Loucy (cell line): Measurements from ENCODE around the gene IGLL1.
"Not testable (repeated sequence)": the region's sequence is repeated elsewhere in the genome, so short reads cannot be mapped to it uniquely, and the experiment has no call there.

Experiments
- H2AFZ ChIP-seq: fragments of 200-600 bp; sonication (generic); 2 replicates; pipeline ENCODE4 v1.6.0; 2016; ENCODE audit warnings: antibody characterized with exemption, mild to moderate bottlenecking, low read length, moderate library complexity
- H3F3A ChIP-seq: fragments of 200-600 bp; 2 replicates; pipeline ENCODE4 v1.6.0; 2016; ENCODE audit warnings: antibody characterized with exemption, low read depth, mild to moderate bottlenecking
- H3K27me3 ChIP-seq: fragments of 200-600 bp; sonication (generic); 2 replicates; pipeline ENCODE4 v1.6.1; 2014; ENCODE audit warnings: low read length, mild to moderate bottlenecking; ENCODE audit not compliant: insufficient read depth, poor library complexity, severe bottlenecking
- H3K36me3 ChIP-seq: fragments of 200-600 bp; sonication (generic); 2 replicates; pipeline ENCODE4 v1.6.1; 2016; ENCODE audit warnings: low read length; ENCODE audit not compliant: insufficient read depth
- H3K4me1 ChIP-seq: fragments of 200-600 bp; sonication (generic); 2 replicates; pipeline ENCODE4 v1.5.1; 2014; ENCODE audit warnings: low read length, mild to moderate bottlenecking; ENCODE audit not compliant: insufficient read depth, poor library complexity, severe bottlenecking
- H3K4me2 ChIP-seq: fragments of 200-600 bp; sonication (generic); 2 replicates; pipeline ENCODE4 v1.6.0; 2014; ENCODE audit warnings: antibody characterized with exemption, low read length, low read depth, mild to moderate bottlenecking; ENCODE audit not compliant: poor library complexity, severe bottlenecking
- H3K4me3 ChIP-seq: fragments of 200-600 bp; sonication (generic); 2 replicates; pipeline ENCODE4 v1.5.1; 2014; ENCODE audit warnings: low read length, mild to moderate bottlenecking, mixed read lengths; ENCODE audit not compliant: poor library complexity, severe bottlenecking
- H3K79me2 ChIP-seq: fragments of 200-600 bp; sonication (generic); 2 replicates; pipeline ENCODE4 v1.6.1; 2014; ENCODE audit warnings: low read length; ENCODE audit not compliant: insufficient read depth
- H3K9ac ChIP-seq: fragments of 200-600 bp; sonication (generic); 2 replicates; pipeline ENCODE4 v1.6.0; 2014; ENCODE audit warnings: mild to moderate bottlenecking, low read depth, low read length, moderate library complexity; ENCODE audit not compliant: poor library complexity, severe bottlenecking
- H3K9me2 ChIP-seq: fragments of 200-600 bp; sonication (generic); replicated peaks from 2 replicates; pipeline ENCODE4 v1.6.1; 2016; ENCODE audit warnings: low read depth, low read length, mixed read lengths
- H3K9me3 ChIP-seq: fragments of 200-600 bp; sonication (generic); 2 replicates; pipeline ENCODE4 v1.6.1; 2014; ENCODE audit warnings: mild to moderate bottlenecking, antibody characterized with exemption, low read length, low read depth; ENCODE audit not compliant: insufficient read depth
- H4K20me1 ChIP-seq: fragments of 200-600 bp; sonication (generic); 2 replicates; pipeline ENCODE4 v1.6.0; 2014; ENCODE audit warnings: antibody characterized with exemption, low read length, mild to moderate bottlenecking; ENCODE audit not compliant: insufficient read depth, poor library complexity, severe bottlenecking
- EZH2phosphoT487 ChIP-seq: fragments of 200-600 bp; IDR thresholded peaks from 2 replicates; pipeline ENCODE4 v1.6.1; 2018; ENCODE audit warnings: antibody characterized with exemption, mild to moderate bottlenecking, moderate library complexity, borderline replicate concordance
- TF ChIP-seq, protein P1 (sequence below): fragments of 200-600 bp; sonication (generic); conservative IDR thresholded peaks from 2 replicates; pipeline ENCODE4 v1.5.1; 2014; ENCODE audit warnings: mild to moderate bottlenecking, antibody characterized with exemption, low read length

Gene IGLL1

DNA sequence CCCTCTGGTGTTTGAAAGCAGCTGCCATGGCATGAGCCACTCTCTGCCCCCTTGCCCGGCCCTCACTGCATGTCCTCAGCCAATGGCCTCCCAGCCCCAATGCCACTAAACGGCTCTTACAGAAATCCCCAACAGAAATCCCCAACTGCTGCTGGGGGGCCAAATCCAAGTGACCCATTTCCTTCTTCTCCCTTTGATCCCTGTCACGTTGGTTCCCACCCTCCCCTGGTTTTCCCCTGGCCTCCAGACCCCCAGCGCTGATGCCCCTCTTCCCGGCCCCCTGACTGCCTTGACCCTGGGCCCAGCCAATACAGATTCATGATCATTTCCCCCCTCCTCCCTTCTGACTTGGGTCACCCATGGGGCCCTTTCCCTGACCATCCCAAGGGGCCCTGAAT, 30.9 kb downstream of the IGLL1 start:
- Histone ChIP-seq H3K9me2 (no peaks in the 10 kb centered on the region), H2AFZ (no peak overlapping the region), H3K4me1 (peaks cover 10% of the 10 kb centered on the region), H3K79me2 (no peaks in the 10 kb centered on the region), H3K9ac (no peak overlapping the region), H3K36me3 (no peaks in the 10 kb centered on the region), H4K20me1 (no peaks in the 10 kb centered on the region), H3K9me3 (peaks cover 14% of the 10 kb centered on the region; the same call in 1 of the 2 replicates), H3K27me3 (no peaks in the 10 kb centered on the region), H3K4me2 (no peak overlapping the region), H3K4me3 (no peak overlapping the region), H3F3A (no peaks in the 10 kb centered on the region)
- no peak for TF ChIP-seq EZH2phosphoT487

DNA sequence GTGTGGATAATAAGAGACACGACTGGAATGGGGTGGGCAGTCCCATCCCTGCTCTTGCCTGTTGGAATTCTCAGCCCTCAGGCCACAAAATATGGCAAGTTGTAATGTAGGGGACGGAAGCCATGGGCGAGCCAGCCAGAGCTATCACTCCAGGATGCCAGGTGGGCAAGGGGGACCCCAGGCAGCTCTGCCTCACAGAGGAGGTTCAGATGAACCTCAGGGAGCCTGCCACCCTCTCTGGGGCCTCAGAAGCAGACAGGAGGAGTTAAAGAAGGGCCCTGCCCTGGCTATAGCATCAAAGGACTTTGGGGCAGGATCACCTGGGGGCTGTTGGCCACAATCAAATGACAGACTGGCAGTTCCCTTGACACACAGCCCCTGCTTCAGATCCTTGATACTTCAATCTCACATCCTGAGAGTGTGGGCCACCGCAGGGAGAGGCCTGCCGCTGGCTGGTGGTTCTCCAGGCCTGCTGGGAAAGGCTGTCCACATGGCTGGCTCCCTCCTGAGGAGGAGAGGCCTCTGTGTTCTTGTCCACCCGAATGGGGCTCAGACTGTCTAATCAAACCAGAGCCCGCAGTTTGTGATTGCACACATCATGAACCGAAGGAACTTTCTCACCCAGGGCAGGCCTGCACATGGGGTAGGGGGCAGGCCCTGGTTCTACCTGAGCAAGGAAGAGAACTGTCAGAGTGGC, 31.4 kb downstream of the IGLL1 start:
- no peaks in the 10 kb centered on the region for H3K79me2 ChIP-seq
- H3K4me1 ChIP-seq: peaks cover 16% of the 10 kb centered on the region

DNA sequence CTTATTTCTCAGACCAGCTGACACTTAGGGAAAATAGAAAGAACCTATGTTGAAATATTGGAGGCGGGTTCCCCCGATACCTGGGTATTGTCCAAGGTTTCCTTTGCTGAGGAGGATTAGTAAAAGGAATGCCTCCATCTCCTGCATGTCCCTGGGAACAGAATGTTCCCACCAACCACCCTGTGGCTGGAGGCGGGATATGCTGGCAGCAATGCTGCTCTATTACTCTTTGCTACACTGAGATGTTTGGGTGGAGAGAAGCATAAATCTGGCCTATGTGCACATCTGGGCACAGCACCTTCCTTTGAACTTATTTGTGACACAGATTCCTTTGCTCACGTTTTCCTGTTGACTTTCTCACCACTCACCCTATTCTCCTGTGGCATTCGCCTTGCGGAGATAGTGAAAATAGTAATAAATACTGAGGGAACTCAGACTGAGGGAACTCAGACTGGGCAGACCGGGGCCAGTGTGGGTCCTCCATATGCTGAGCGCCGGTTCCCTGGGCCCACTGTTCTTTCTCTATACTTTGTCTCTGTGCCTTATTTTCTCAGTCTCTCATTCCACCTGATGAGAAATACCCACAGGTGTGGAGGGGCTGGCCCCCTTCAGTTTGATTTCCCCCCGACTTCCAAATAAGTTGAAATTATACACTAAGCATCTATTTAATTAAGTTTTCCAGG, 32.1 kb downstream of the IGLL1 start:
- Histone ChIP-seq H3K27me3 (no peaks in the 10 kb centered on the region), H3K36me3 (no peaks in the 10 kb centered on the region), H3K4me3 (no peak overlapping the region), H3K9me3 (peaks cover 14% of the 10 kb centered on the region; the same call in 1 of the 2 replicates), H3K4me2 (no peak overlapping the region), H3K9me2 (no peaks in the 10 kb centered on the region), H3F3A (no peaks in the 10 kb centered on the region), H3K9ac (no peak overlapping the region), H4K20me1 (no peaks in the 10 kb centered on the region), H2AFZ (no peak overlapping the region), H3K79me2 (no peaks in the 10 kb centered on the region), H3K4me1 (peaks cover 23% of the 10 kb centered on the region)
- TF ChIP-seq, protein P1, sequence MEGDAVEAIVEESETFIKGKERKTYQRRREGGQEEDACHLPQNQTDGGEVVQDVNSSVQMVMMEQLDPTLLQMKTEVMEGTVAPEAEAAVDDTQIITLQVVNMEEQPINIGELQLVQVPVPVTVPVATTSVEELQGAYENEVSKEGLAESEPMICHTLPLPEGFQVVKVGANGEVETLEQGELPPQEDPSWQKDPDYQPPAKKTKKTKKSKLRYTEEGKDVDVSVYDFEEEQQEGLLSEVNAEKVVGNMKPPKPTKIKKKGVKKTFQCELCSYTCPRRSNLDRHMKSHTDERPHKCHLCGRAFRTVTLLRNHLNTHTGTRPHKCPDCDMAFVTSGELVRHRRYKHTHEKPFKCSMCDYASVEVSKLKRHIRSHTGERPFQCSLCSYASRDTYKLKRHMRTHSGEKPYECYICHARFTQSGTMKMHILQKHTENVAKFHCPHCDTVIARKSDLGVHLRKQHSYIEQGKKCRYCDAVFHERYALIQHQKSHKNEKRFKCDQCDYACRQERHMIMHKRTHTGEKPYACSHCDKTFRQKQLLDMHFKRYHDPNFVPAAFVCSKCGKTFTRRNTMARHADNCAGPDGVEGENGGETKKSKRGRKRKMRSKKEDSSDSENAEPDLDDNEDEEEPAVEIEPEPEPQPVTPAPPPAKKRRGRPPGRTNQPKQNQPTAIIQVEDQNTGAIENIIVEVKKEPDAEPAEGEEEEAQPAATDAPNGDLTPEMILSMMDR: no peak
- TF ChIP-seq EZH2phosphoT487: no peak

More for the DNA sequence above, 31.4 kb downstream of the IGLL1 start:
- H3K4me3 ChIP-seq: no peak overlapping the region
- H3K36me3 ChIP-seq: no peaks in the 10 kb centered on the region
- no peaks in the 10 kb centered on the region for H3F3A ChIP-seq
- H3K27me3 ChIP-seq: no peaks in the 10 kb centered on the region
- no peak overlapping the region for H3K4me2 ChIP-seq
- TF ChIP-seq, protein P1: no peak
- TF ChIP-seq EZH2phosphoT487: no peak
- H4K20me1 ChIP-seq: no peaks in the 10 kb centered on the region
- H2AFZ ChIP-seq: no peak overlapping the region
- no peak overlapping the region for H3K9ac ChIP-seq
- peaks cover 14% of the 10 kb centered on the region; the same call in 1 of the 2 replicates for H3K9me3 ChIP-seq
- H3K9me2 ChIP-seq: no peaks in the 10 kb centered on the region

DNA sequence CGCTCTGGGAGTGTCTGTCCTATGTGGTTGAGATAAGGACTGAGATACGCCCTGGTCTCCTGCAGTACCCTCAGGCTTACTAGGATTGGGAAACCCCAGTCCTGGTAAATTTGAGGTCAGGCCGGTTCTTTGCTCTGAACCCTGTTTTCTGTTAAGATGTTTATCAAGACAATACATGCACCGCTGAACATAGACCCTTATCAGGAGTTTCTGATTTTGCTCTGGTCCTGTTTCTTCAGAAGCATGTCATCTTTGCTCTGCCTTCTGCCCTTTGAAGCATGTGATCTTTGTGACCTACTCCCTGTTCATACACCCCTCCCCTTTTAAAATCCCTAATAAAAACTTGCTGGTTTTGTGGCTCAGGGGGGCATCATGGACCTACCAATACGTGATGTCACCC, 32.7 kb downstream of the IGLL1 start:
- not testable (repeated sequence) for H2AFZ ChIP-seq, H4K20me1 ChIP-seq, H3K36me3 ChIP-seq, H3K9me2 ChIP-seq, H3F3A ChIP-seq, H3K79me2 ChIP-seq, H3K4me3 ChIP-seq, H3K27me3 ChIP-seq, H3K9ac ChIP-seq, H3K4me2 ChIP-seq
- H3K9me3 ChIP-seq: peaks cover 14% of the 10 kb centered on the region; the same call in 1 of the 2 replicates
- H3K4me1 ChIP-seq: peaks cover 28% of the 10 kb centered on the region
